Lower leg skin (tissue), 3 donors: Measurements from ENCODE around the gene KISS1R.

ENCODE experiments used
- CTCF ChIP-seq, 3 donors: fragments of 450-650 bp; IDR thresholded peaks; one replicate each; pipeline ENCODE4 v1.5.1; 2016; ENCODE audit warnings: antibody characterized with exemption in 3 of 3, mild to moderate bottlenecking in 3 of 3, moderate library complexity in 2 of 3
- POLR2A ChIP-seq, 2 donors: fragments of 450-650 bp; IDR thresholded peaks; one replicate each; pipeline ENCODE4 v1.6.1; 2016 to 2017; ENCODE audit warnings: antibody characterized with exemption in 2 of 2, mild to moderate bottlenecking in 1 of 2, moderate library complexity in 1 of 2

GRCh38 chr19:871446-872265 is 45.5 kb upstream of the KISS1R start:
- TF ChIP-seq CTCF (IDR thresholded peaks at IDR 0.05) (no peak), POLR2A (IDR thresholded peaks at IDR 0.05) (no peak)
